GM18870 (cell line): Measurements from ENCODE around the gene IPMK.
"Not testable (repeated sequence)": the region's sequence is repeated elsewhere in the genome, so short reads cannot be mapped to it uniquely, and the experiment has no call there.

Experiments used
- ATAC-seq: cut with Tn5 transposase; IDR thresholded peaks from one replicate; pipeline ENCODE4 v1.9.1; 2021; ENCODE audit warnings: moderate library complexity; ENCODE audit not compliant: unreplicated experiment

Gene IPMK

DNA sequence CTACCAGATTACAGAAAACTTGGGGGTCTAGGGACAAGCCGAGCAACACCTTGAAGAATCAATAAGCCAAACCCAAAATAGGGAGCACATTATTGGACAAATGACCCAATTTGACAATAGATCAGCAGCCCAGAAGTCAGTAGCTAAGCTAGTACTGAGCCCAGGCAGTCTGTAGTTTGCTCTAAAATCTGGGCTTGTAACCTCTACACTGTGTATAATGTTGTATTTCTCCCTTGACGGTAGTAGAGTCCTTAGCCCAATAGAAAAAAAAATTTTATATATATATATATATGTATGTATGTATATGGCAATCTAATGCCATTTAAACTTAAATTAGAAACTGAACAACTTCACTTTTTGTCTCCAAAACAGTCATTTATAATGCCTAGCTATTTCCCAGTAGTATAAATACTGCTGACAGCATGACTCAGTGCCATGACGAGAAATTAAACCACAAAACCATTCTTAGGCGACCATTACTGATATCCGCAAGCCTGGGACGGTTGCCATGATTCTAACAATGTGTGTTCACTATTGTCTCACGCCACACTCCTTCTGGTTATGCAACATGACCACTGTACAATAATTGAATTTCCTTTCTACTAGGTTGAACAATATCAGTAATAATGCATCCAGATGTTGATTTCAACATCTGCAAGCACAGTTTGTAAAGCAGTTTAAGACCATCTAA is 110.5 kb downstream of the IPMK start:
- no peak for ATAC-seq

DNA sequence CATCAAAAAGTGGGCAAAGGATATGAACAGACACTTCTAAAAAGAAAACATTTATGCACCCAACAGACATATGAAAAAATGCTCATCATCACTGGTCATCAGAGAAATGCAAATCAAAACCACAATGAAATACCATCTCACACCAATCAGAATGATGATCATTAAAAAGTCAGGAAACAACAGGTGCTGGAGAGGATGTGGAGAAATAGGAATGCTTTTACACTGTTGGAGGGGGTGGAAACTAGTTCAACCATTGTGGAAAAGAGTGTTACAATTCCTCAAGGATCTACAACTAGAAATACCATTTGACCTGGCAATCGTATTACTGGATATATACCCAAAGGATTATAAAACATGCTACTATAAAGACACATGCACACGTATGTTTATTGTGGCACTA is 111.8 kb downstream of the IPMK start:
- not testable (repeated sequence) for ATAC-seq

DNA sequence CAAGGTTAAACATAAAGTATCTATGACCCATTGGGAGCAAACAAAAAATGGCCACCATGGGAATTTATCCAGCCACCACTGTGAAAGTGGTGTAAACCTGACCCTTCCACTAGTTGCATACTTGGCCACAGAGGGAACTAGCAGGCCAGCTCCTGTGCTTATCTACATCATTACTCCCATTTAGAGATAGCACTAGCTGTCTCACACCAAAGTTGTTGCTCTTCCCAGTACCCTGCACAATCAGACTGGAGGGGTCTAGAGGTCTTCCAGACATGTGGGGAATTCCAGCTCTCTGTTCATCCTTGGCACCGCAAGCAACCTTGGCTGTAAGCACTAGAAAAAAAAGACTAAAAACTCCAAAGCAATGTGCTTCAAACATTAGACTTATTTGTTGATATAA is 113.9 kb downstream of the IPMK start:
- ATAC-seq, result no peak

- no peak for ATAC-seq
Measured at GRCh38 chr10:58152673-58153263, 114.9 kb downstream of the IPMK start.

DNA sequence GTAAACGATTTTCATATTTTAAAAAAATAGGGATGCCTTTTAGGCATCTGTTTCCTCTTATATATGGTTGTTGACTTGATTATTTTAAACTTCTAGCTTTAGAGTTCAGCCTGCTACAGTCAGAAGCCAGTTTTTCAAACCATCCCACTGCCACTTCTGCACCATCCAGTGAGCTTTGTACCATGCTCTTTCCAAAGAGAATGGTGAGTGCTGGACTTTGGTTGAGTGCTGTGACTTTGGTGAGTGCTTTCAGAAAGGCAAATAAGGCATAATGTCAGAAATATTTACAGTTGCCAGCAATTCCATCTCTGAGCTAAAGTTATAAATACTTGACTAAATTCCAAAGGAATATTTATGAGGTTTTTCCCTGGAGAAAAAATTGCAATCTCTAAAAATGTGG is 117.4 kb downstream of the IPMK start:
- ATAC-seq, result no peak

GRCh38 chr10:58143944-58144343 is 123.8 kb downstream of the IPMK start:
- no peak for ATAC-seq
